Fibroblast of skin of scalp (primary cell): ENCODE measurements around the gene MTFMT.
"Not testable (repeated sequence)": the region's sequence is repeated elsewhere in the genome, so short reads cannot be mapped to it uniquely, and the experiment has no call there.

Experiments
- DNase-seq: peaks from one replicate; pipeline ENCODE4 v3.0.0-alpha.2; 2013

Gene MTFMT

DNA sequence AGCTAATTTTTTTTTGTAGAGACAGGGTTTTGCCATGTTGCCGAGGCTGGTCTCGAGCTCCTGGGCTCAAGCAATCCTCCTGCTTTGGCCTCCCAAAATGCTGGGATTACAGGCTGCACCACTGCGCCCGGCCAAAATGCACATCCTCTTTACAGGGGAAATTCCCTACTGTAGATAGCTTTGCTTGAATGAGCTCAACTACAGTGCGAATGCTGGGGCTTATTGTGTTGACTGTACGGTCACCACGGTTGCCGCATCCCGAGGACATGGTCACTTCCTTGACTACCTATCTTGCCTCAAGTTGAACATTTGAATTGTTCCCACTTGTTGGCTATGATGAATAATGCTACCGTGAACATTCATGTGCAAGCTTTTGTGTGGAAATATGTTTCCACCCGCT, 5.3 kb upstream of the MTFMT start:
- no peak for DNase-seq

DNA sequence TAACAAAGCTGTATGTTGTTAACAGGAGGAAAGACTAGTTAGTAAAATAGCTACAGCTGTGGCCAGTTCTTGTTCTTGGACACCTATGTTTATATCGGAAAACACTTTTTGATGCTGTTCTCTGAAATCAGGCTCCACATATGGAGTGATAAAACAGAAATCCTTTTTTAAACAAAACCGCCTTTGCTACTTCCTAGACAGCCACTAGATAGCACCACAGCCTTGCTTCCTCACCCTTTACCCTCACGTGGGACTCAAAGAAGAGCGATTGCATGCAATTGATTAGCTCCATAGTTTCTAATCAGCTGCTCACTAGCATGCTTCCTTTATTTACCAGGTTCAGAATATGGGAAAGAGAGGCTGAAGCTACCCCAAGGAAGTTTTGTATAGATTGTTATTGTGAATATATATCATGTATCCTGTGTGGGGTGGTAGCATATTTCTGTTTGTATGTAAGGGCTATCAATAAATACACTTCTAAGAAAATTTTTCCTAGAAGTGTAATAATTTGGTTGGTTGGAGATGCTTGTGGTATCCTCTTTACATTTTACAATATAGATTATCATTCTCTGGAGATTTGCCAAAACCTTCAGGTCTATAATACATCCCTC, 4.3 kb upstream of the MTFMT start:
- DNase-seq = peak; percentile 46

DNA sequence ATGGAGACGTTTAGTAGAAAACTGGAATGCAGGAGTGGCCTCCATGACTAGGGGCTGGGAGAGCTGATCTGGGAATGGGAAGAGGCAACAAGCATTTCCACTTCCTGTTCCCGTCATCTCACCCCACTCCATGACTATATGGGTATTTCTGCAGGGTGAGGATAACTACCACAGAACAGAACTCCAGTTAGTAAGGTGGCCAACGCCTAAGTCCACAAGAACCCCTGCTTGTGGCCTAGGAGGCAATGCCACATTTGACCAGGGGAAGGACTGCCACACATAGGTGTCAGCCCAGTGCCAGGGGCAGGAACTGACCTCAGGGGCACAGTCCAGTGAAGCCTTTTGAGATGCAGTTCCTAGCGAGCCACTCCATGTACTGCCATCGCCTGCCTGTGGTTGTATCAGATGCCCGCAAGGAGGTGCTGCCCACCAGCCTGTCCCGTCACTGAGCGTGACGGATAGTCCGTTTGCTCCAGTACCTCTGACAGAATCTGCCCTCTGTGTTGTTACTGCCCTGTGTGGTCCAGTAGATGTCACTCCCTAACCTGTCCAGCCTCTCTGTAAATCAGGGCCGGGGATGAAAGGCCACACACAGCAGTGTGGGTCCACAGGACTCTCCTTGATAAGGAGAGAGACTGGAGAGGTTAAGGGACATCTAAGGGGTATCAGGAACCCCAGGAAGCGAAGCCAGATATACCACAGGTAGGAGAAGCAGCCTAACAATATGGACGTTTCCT, 3.5 kb upstream of the MTFMT start:
- peak; percentile 62 for DNase-seq

DNA sequence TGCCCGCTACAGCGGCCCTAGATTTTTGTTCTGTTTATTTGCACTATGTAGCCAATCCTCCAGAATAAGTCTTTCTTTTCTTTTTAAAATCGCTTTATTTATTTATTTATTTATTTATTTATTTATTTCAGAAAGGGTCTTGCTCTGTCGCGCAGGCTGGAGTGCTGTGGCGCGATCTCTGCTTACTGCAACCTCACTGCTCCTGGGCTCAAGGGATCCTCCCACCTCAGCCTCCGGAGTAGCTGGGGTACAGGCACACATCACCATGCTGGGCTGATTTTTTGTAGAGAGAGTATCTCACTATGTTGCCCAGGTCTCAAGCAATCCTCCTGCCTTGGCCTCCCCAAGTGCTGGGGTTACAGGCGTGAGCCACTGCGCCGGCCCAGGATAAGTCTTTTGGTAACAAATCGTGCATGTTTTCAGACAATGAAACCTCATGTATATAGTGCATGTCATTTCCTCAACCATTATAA, 333 bp upstream of the MTFMT start:
- DNase-seq = no peak

DNA sequence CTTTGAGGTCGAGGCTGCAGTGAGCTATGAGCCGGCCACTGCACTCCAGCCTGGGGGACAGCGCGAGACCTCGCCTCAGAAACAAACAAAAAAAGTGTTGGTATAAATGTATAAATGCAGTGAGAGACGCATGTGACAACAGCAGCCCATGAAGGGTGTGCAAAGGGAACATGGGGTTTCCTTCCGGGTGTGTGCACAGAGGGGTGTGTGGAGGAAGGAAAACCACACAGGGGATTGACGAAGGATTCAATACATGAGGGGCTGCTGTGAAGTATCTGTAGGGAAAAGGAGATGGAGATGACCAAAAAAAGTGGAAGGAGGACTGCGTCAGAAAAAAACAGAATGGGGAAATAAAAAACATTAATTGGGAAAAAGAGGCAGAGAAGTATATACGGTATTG, 1.1 kb downstream of the MTFMT start:
- DNase-seq = no peak

DNA sequence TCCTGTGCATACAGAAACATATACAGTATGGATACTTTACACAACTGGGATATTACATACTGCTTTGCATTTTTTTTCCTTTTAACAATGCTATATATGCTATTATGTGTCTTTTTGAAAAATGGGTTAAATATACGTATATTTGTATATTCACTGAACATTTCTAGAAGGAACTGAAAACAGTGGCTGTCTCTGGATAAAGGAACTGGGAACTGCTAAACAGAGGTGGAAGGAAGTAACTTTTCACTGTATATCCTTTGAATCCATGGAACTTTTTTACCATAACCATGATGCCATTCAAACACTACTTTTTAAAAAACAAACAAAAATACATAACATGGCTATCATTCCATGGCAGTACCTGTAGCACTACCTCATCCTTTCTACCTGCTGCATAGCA, 1.8 kb downstream of the MTFMT start:
- DNase-seq = no peak

DNA sequence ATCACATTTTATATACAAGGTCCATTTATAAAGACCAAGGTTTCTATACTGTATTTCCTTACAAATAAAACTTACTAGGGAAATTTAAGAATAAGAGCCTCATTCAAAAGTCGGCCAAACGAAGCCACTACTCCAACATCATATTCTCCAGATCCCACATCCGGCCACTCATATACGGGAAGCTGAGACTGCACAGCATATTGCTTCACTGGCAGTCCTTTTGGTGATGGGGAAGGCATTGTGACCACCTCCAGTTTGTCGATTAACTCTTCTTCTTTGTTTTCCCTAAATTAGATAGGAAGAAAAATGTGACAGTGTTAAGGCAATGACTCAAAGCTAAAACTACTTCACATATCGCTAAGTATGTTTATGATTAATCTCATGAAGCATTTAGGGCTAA, 2.7 kb downstream of the MTFMT start:
- DNase-seq = no peak

DNA sequence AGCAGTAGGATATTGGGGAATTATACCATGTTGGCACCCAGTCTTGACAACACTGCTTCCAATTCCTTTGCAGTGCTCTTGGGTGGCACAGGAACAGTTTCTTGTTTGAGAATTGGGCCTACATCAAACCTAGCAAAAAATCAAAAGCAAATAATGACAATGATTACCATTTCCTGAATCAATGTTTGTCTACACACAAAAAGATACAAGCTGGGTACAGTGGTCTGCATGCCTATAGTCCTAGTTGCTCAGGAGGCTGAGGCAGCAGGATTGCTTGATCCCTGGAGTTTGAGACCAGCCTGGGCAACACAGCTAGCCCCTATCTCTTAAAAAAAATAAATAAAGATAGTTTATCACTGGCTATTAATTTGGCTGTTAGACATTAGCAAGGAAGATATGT, 8.0 kb downstream of the MTFMT start:
- no peak for DNase-seq

DNA sequence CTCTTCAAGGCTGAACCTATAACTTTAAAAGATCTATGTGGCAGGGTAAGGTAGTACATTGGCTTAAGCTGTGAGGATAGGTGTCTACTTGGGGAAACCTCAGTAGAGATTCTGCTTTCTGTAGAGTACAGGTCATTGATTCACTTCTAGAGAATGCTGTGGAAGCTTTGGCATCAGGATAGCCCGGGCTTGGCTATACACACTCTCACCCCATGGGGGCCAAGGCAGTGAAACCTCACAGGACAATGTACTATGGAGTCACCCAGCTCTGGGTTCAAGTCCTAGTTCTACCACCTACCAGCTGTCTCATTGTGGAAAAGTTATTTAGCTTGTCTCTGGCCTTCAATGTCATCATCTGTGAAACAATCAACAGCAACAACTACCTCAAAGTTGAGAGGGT, 9.0 kb downstream of the MTFMT start:
- no peak for DNase-seq

DNA sequence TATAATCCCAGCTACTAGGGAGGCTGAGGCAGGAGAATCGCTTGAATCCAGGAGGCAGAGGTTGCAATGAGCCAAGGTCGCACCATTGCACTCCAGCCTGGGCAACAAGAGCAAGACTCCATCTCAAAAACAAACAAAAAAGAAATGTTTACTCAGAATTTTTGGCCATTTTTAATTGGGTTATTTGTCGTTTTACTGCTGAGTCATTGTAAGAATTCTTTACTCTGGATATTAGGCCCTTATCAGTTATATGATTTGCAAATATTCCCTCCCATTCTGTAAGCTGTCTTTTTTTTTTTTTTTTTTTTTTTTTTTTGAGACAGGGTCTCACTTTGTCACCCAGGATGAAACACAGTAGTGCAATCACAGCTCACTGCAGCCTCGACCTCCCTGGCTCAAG, 18.2 kb downstream of the MTFMT start:
- not testable (repeated sequence) for DNase-seq

DNA sequence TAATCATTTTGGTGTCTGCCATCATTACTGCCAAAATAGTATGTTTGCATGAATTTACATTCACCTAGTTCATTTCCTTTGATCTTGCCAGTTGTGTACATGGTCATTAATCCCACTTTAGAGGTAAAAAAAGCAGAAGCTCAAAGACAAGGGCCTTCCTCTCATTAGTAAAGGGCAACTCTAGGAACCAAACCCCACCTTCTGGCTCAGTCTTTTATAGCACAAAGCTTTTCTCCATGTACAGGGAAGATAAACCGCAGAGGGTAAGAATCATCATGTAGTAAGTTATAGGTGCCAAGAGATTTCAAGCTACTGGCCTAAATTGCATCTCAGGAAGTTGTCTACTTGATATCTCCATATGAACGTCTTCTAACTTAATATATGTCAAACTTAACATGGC, 20.5 kb downstream of the MTFMT start:
- no peak for DNase-seq

DNA sequence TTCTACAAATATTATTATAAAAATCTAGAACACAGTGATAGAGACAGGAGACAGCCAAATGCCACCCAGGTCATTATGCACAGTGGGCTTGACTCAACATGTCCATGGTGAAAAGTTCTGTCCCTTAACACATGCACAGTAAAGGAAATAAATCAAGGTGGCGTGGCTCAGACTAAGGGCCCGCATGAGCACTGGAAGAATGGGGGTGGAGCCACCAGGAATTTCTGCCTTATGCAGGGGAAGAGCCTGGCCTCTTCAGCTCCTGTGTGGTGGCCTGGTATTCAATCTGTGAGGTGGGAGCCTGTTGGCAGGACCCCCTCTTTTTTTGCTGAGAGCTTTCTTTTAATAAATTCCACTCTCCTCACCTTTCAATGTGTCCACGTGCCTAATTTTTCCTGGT, 22.6 kb downstream of the MTFMT start:
- no peak for DNase-seq

DNA sequence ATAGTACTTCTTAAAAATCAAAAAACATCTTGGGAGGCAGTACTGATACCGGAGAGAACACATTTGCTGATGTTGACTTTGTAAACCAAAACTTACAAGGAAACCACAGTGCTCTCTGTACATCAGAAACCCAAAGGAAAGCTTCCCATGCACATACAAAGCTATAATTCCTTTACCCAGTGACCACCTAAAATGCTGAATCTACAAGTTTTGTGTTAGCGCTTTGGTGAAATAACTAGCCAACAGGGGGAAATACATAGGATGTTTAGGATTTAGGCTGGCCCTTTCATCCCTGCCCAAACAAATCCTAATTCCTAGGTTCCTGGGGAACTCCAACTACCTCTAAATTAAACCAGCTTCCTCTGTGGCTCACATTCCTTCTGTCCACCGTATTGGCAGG, 24.4 kb downstream of the MTFMT start:
- DNase-seq = no peak

DNA sequence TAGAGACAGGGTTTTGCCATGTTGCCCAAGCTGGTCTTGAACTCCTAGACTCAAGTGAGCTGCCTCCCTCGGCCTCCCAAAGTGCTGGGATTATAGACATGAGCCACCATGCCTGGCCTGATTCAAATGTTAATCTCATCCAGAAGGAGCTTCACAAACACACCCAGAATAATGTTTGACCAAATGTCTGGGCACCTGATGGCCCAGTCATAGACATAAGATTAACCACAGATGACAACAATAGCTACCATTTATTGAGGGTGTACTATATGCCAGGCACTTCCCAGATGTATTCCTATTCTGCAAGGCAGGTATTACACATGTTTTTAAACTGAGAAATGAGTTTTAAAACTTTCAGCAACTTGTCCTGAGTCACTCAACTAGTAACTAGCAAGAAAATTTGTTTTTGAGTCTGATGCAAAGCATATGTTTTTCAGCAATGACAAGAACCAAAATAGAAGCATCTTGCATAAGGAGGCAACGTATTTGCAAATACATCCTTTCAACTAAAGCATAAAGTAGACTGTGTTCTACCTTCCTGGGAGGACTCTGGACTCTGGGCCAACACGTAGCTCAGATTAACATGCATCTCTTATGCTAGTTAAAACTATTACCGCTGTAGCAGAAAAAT, 31.6 kb downstream of the MTFMT start:
- no peak for DNase-seq

DNA sequence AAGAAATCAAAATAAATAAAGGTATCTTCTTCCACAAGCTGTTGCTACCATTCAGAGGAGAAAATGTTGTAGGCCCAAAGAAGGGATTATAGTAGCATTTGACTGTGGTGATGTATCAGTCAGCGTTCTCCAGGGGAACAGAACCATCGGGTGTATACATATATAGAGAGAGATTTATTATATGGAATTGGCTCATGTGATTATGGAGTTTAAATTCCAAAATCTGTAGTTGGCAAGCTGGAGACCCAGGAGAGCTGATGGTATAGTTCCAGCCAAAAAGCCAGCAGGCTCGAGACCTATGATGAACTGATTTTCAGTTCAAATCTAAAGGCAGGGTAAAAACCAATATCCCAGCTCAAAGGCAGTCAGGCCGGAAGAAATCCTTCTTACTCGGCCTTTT, 32.4 kb downstream of the MTFMT start:
- DNase-seq = no peak

DNA sequence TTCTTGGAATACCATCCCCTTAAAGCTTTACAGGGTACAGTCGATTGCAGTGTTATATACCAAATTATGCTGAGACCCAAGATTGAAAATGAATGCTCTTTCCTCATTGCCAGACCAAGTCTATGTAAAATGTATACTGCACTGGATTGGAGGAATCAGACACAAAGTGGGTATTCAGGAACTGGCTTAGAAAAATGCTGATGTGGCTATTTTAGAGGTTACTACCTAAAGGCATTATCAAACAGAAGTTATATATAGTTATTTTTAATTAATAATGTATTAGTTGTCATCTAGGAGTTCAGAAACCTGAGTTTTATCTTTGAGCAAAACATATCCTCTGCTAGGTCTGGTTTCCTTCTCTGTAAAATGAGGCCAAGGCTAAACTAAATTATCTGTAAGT, 36.1 kb downstream of the MTFMT start:
- no peak for DNase-seq

DNA sequence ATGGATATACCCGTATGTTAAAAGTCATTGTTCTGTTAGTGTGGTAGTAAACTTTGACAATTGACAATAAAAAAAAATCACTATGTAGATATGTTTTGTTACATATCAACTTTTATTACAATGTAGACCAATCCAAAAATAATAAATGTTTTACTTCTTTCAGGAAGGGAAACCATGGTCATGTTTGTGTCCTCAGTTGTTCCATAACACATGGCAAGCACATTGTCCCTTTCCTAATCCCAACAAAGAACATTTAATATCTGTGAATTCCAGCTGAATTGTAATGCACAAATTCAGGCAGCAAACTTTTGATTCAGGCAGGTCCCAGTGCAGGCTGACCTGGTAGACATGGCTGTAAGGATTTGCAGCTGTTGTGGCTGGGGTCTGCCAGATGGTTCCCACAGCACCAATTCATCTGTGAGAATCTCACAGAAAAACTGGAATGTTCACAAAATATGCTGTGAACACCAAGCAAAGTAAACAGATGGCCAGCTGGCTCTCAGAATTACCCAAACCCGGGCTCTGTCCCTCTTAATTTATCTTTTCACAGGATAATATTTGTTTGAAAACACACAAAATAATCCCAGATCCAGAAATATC, 37.8 kb downstream of the MTFMT start:
- DNase-seq = no peak

DNA sequence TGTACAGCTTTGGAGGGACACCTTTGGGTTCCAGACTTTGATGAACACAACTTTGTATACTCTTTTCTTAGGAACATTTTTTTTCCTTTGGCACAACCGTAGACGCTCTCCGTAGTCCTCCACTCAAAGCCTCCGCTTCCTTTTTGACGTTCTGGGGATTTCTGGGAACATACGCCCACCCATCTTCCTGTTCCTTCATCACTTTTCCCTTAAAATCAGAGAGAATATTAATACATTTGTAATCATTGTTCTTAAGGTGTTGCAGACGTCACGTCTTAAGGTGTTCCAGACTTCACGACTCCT, 39.3 kb downstream of the MTFMT start:
- DNase-seq = no peak

DNA sequence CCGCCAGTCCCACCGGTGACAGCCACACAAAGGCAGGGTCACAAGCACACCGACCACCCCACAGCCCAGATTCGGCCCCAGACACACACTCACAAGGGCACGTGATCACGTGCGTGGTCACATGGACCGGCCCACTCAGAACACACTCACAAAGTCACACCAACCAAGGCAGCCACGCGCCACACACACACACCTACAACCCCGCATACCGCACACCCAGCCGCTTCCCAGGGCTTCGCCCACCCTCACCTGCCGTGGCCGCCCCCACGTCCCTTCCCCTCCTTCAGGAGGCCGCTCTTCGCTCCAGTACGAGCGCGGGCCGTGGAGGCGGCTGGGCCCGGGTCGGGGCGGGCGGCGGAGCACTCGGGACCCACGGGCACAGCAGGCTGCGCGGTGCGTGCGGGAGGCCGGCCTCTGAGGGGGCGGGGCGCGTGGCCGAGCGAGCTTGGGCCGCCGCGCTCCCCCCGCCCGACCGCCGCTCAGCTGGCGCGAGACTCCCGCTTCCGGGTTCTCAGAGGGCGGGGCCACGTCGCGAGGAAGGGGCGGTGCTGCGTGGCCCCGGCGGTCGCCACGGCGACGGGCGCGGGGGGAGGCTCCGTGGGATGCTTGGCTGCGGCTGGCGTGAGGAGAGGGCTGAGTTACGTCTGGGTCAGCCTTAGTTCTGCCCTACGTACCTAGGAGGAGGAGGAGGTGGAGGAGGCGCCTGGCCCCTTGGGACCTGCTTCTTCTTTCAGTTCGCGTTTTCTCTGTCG, 39.8 kb downstream of the MTFMT start, which contains the start of gene SPG21:
SPG21 (minus strand) TSS at position 499 of the 752 bp plus-strand sequence. CDS start 6,345 bp downstream, outside the sequence.
- peak; percentile 94 for DNase-seq

DNA sequence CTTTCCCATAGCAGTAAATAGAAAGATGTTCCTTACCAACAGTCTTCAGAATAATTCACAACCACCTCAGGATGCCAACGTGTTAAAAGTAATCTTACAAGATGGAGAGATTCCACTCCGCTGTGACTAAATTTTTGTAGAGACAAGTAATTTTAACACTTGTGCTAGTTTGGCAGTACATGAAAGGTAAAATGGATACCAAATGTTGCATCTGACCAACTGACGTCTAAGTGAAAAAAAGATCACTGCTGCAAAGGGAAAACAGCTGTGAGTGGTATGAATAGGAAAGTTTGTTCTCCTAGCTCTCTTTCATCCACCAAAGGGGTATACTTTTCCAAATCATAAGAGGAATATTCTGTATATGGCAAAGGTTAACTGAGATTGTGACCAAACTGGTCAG, 42.3 kb downstream of the MTFMT start:
- DNase-seq = no peak

DNA sequence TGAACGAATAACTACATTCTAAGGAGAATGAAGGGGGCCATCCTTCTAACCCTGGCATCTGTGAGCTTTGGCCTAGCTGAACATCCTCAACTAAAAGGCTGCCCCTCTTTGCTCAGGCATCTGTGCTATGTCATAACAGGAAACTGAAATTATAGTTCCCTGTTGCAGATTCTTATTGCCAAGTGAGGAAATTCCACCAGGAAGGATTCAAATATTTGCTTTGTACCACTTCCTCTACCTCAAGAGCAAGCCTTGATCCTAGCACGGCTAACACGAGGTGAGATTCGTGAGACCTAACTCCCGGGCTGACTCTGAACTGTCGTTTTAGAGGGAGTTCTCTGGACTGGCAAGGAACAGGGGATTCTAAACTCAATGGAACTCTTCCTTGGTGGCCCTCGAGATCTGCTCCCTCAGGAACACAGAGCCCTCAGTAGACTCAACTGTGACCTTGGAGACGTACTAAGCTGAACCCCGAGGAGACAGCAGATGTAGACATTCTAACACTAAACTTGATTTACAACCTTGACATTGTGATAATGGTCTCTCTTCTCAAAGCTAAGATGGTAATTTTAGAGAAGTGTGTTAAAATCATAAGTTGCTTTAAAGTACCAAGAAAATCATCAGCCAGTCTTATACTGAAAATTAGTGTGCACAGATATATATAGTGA, 43.9 kb downstream of the MTFMT start:
- peak; percentile 42 for DNase-seq

DNA sequence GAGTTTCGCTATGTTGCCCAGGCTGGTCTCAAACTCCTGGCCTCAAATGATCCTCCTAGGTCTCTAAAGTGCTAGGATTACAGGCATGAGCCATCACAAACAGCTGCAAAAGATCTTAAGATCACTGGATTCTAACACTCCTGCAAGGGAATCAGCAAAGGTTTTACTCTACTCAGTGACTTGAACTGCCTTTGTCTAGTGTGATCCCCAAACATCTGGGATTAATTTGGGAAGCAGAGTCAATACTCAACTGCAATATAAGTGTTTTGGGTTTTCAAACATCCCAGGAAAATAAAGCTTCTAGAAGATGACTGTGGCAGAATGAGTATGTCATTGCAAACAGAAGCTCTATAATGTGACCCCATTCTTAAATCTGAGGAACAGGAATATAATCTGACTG, 47.0 kb downstream of the MTFMT start:
- DNase-seq = peak; percentile 51
